K562 (cell line): Measurements from ENCODE around the gene HOXB8. TPM values are rescaled to one million over a fixed set of nuclear protein-coding genes. Genes with fewer than 3 reads are reported as not detected.

ENCODE experiments used
- ATAC-seq: fragments of 200-7000 bp; cut with Tn5 transposase; 3 replicates; pipeline ENCODE4 v1.9.1; 2020; ENCODE audit warnings: moderate library complexity
- BruUV-seq: library from RNA; stranded (reverse); fragments of 400-500 nt; replicated peaks from 2 replicates; lab custom pipeline; 2021; lab: Mats Ljungman, UMichigan
- CTCF ChIA-PET: fragments of 300-600 bp; formaldehyde crosslinking; extraction: SDS; loops from one replicate; lab custom pipeline; 2021; ENCODE audit warnings: low intra/inter-chr PET ratio; lab: Yijun Ruan, JAX
- POLR2A ChIA-PET: fragments of 300-600, 350-650 bp; sonication (Branson Sonifier 250); formaldehyde crosslinking; extraction: SDS; loops from one replicate; lab custom pipeline; 2021; ENCODE audit warnings: antibody characterized with exemption, inconsistent platforms; lab: Yijun Ruan, JAX
- DNase-seq, 4 experiments: peaks; one replicate each; pipeline versions ENCODE4 v3.0.0 to v3.0.0-alpha.2; 2011 to 2018; ENCODE audit warnings: low spot score in 3 of 4, mixed read lengths in 3 of 4; ENCODE audit errors: extremely low read depth in 1 of 4
- FAIRE-seq: peaks from 2 replicates; lab custom pipeline; 2011; peaks lifted over from hg19 to GRCh38; lab: Jason Lieb, UNC
- H2AFZ ChIP-seq: 2 replicates; pipeline ENCODE4 v1.6.0; 2011; ENCODE audit warnings: low read depth, low read length, control low read depth, inconsistent platforms
- H3K27ac ChIP-seq: fragments of 200-600 bp; 3 replicates; pipeline ENCODE4 v1.8.0; 2011; ENCODE audit warnings: low read depth, mild to moderate bottlenecking, control low read depth, inconsistent platforms, low read length, moderate library complexity, mixed read lengths; ENCODE audit errors: extremely low read depth
- H3K27me3 ChIP-seq, 2 experiments: fragments of 300-600 bp in 1 of 2; 2 replicates in 1 of 2; 3 replicates in 1 of 2; pipeline versions ENCODE4 v1.6.0 to v1.8.0; 2011; ENCODE audit warnings: inconsistent platforms in 2 of 2, low read length in 2 of 2, mild to moderate bottlenecking in 1 of 2, mixed read lengths in 1 of 2, moderate library complexity in 1 of 2; ENCODE audit not compliant: control insufficient read depth in 2 of 2, insufficient read depth in 2 of 2
- H3K36me3 ChIP-seq: fragments of 300-600 bp; 3 replicates; pipeline ENCODE4 v1.8.0; 2011; ENCODE audit warnings: mild to moderate bottlenecking, low read length, inconsistent platforms; ENCODE audit not compliant: control insufficient read depth, insufficient read depth
- H3K4me1 ChIP-seq, 2 experiments: fragments of 200-600 bp in 1 of 2; replicated peaks in 1 of 2; 2 replicates in 1 of 2; 3 replicates in 1 of 2; pipeline versions ENCODE4 v1.5.1 to v1.8.0; 2011; ENCODE audit warnings: inconsistent platforms in 2 of 2, low read length in 2 of 2, mild to moderate bottlenecking in 1 of 2, mixed read lengths in 1 of 2, moderate library complexity in 1 of 2; ENCODE audit not compliant: control insufficient read depth in 2 of 2, insufficient read depth in 2 of 2
- H3K4me2 ChIP-seq: 2 replicates; pipeline ENCODE4 v1.6.1; 2011; ENCODE audit warnings: low read length, control low read depth, inconsistent platforms, mixed read lengths; ENCODE audit not compliant: insufficient read depth
- H3K4me3 ChIP-seq: fragments of 200-600 bp; sonication (generic), shearing (Covaris generic); 2 replicates; pipeline ENCODE4 v1.5.1; 2016; ENCODE audit warnings: control low read depth, inconsistent platforms
- H3K79me2 ChIP-seq: fragments of 200-600 bp; 3 replicates; pipeline ENCODE4 v1.8.0; 2011; ENCODE audit warnings: low read length, inconsistent platforms; ENCODE audit not compliant: control insufficient read depth, insufficient read depth
- H3K9ac ChIP-seq, 2 experiments: 2 replicates each; pipeline versions ENCODE4 v1.6.0 to v1.6.1; 2011; ENCODE audit warnings: low read depth in 2 of 2, low read length in 2 of 2, control low read depth in 1 of 2, inconsistent platforms in 1 of 2, mild to moderate bottlenecking in 1 of 2, mixed read lengths in 1 of 2; ENCODE audit not compliant: insufficient read depth in 1 of 2
- H3K9me1 ChIP-seq: one replicate; pipeline ENCODE4 v1.6.0; 2011; ENCODE audit warnings: inconsistent platforms, mild to moderate bottlenecking, low read length, moderate library complexity; ENCODE audit not compliant: control insufficient read depth, insufficient read depth
- H3K9me3 ChIP-seq: replicated peaks from 2 replicates; pipeline ENCODE4 v1.5.1; 2011; ENCODE audit warnings: low read depth, low read length, inconsistent platforms; ENCODE audit not compliant: control insufficient read depth, insufficient read depth
- H4K20me1 ChIP-seq: replicated peaks from 2 replicates; pipeline ENCODE4 v1.6.1; 2011; ENCODE audit warnings: low read length, inconsistent platforms, mixed read lengths; ENCODE audit not compliant: control insufficient read depth, insufficient read depth
- ATF7 ChIP-seq: fragments of 450-650 bp; IDR thresholded peaks from 2 replicates; pipeline ENCODE4 v1.7.1; 2014; ENCODE audit warnings: mild to moderate bottlenecking, moderate library complexity
- CREM ChIP-seq: IDR thresholded peaks from 2 replicates; pipeline ENCODE4 v1.6.1; 2014; ENCODE audit warnings: antibody characterized with exemption, low read depth
- HMG20A ChIP-seq: fragments of 450-650 bp; formaldehyde crosslinking; conservative IDR thresholded peaks from 2 replicates; pipeline ENCODE4 v1.4.0; 2020; ENCODE audit warnings: mild to moderate bottlenecking, mixed read lengths
- HMGN3 ChIP-seq: IDR thresholded peaks from 2 replicates; pipeline ENCODE4 v1.6.1; 2011; ENCODE audit warnings: borderline replicate concordance, low read depth, mild to moderate bottlenecking, mixed read lengths, low read length; ENCODE audit not compliant: insufficient read length; ENCODE audit errors: extremely low read depth
- HNRNPUL1 ChIP-seq: fragments of 200-400 bp; formaldehyde crosslinking; IDR thresholded peaks from 2 replicates; pipeline ENCODE4 v1.6.1; 2017; ENCODE audit warnings: low read length
- MBD2 ChIP-seq: sonication (generic); IDR thresholded peaks from 2 replicates; pipeline ENCODE4 v1.6.1; 2016; ENCODE audit warnings: low read depth, borderline replicate concordance
- MCM2 ChIP-seq: fragments of 450-650 bp; IDR thresholded peaks from 2 replicates; pipeline ENCODE4 v1.6.1; 2017; ENCODE audit warnings: low read depth, mild to moderate bottlenecking
- NUFIP1 ChIP-seq: fragments of 450-650 bp; IDR thresholded peaks from 2 replicates; pipeline ENCODE4 v1.6.1; 2018; ENCODE audit not compliant: partially characterized antibody
- PML ChIP-seq: IDR thresholded peaks from 2 replicates; pipeline ENCODE4 v1.6.1; 2012; ENCODE audit warnings: low read length, inconsistent platforms
- SMARCB1 ChIP-seq: IDR thresholded peaks from 2 replicates; pipeline ENCODE4 v1.6.1; 2011; ENCODE audit warnings: improper control_type of control experiment, low read depth; ENCODE audit not compliant: insufficient read length
- SREBF1 ChIP-seq: fragments of 150-350 bp; IDR thresholded peaks from 2 replicates; pipeline ENCODE4 v1.6.1; 2014; ENCODE audit warnings: antibody characterized with exemption, low read depth, low read length, borderline replicate concordance
- TFE3 ChIP-seq: fragments of 450-650 bp; formaldehyde crosslinking; IDR thresholded peaks from 2 replicates; pipeline ENCODE4 v1.4.0; 2020; ENCODE audit warnings: mild to moderate bottlenecking, mixed read lengths
- TRIM24 ChIP-seq, 2 experiments: fragments of 450-650 bp; IDR thresholded peaks; 2 replicates each; pipeline ENCODE4 v1.6.1; 2016
- XRCC4 ChIP-seq: IDR thresholded peaks from one replicate; pipeline ENCODE4 v1.6.1; 2011; ENCODE audit not compliant: insufficient read depth, insufficient read length; ENCODE audit errors: extremely low read depth
- ZKSCAN1 ChIP-seq: fragments of 150-350 bp; IDR thresholded peaks from 2 replicates; pipeline ENCODE4 v1.6.1; 2016; ENCODE audit warnings: low read depth, low read length
- ZNF146 ChIP-seq: IDR thresholded peaks from one replicate; pipeline ENCODE4 v1.6.1; 2018; ENCODE audit warnings: missing compliant biosample characterization; ENCODE audit not compliant: unreplicated experiment
- ZNF766 ChIP-seq: fragments of 200-800 bp; sonication (Bioruptor generic); conservative IDR thresholded peaks from 2 replicates; pipeline ENCODE4 v1.6.1; 2016; ENCODE audit warnings: missing genetic modification characterization, missing compliant biosample characterization
- WGBS: fragments of 100-300 bp; shearing (Covaris generic); methylation state at CpG from one replicate; pipeline ENCODE4 v1.1.6; 2016; ENCODE audit warnings: low coverage, mixed read lengths; ENCODE audit not compliant: insufficient coverage; ENCODE audit errors: missing lambda C conversion rate; 5-methylcytosine and 5-hydroxymethylcytosine counted together
- in situ Hi-C: fragments of 300-500 bp; cut with MboI; formaldehyde crosslinking; loops from 4 replicates; pipeline ENCODE4 v1.15.0; 2018; ENCODE audit warnings: inconsistent platforms, mixed read lengths
- intact Hi-C: fragments of 100-400 bp; cut with micrococcal nuclease; formaldehyde crosslinking; loops from 2 replicates; pipeline ENCODE4 v1.14.2; 2022
- polyA plus RNA-seq, 8 experiments: library from polyadenylated mRNA; depleted of rRNA in 4 of 8; stranded (reverse) in 5 of 8; unstranded in 3 of 8; fragments of >200 nt; fragmentation: Nextera tagmentation in 2 of 8; fragmentation: Illumina TruSeq in 1 of 8; extraction: Ambion mirVana in 2 of 8; extraction: Trizol in 1 of 8; gene quantifications; 2 replicates each; pipeline versions ENCODE4 v1.2.1 to v1.2.3, GENCODE V29; 2011 to 2014; ENCODE audit warnings: inconsistent platforms in 1 of 8, missing spikeins in 1 of 8
- total RNA-seq, 7 experiments: library from RNA; depleted of rRNA in 6 of 7; stranded (reverse); fragments of >200 nt in 6 of 7; fragmentation: Illumina TruSeq in 2 of 7; extraction: Trizol in 2 of 7; gene quantifications; 2 replicates each; pipeline versions ENCODE4 v1.2.1 to v1.2.3, GENCODE V29; 2011 to 2021; ENCODE audit warnings: low replicate concordance in 1 of 7

The HOXB8 gene
- total and polyA plus RNA-seq, 9 of the 15 experiments (the other 6 are each of a cell fraction or from before 2014, with no cell fraction given), result 0.52 to 23.8 (median 3.6) TPM

DNA sequence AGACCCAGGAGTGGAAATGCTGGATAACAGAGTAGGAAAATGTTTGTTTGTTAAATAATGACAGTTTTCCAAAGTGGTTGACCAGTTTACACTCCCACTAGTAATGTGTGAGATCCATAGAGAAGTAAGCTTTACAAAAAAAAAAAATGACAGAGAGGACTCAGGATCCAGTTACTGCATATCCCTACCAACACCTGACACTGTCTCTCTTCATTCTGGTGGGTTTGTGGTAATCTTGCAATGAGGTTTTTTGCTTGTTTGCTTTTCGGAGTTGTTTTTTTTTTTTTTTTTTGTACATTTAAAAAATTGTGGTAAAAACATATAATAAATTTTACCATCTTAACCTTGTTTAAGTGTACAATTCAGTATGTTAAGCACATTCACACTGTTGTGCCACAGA is 34.6 kb upstream of the HOXB8 start:
- no peaks in the 10 kb centered on the region for H4K20me1 ChIP-seq
- DNase-seq (no peak), ATAC-seq (no peak), FAIRE-seq (no peak)
- intact Hi-C loops, result no loop called here
- H2AFZ ChIP-seq, result no peak overlapping the region
- no peak overlapping the region for H3K4me2 ChIP-seq
- ChIA-PET POLR2A (interaction anchor here (0.6 to 2.1 kb wide), 2 partner anchors 10 to 23 kb away, joined by 3 to 6 read pairs; partner anchors contain the start of gene HOXB9), CTCF (no interaction called here)
- H3K36me3 ChIP-seq, result no peaks in the 10 kb centered on the region
- no peak overlapping the region for H3K9ac ChIP-seq
- H3K27ac ChIP-seq, result no peak overlapping the region
- no peaks in the 10 kb centered on the region for H3K27me3 ChIP-seq
- no peaks in the 10 kb centered on the region for H3K9me1 ChIP-seq
- H3K4me3 ChIP-seq, result no peak overlapping the region
- H3K79me2 ChIP-seq, result peaks cover 19% of the 10 kb centered on the region
- H3K9me3 ChIP-seq, result no peaks in the 10 kb centered on the region
- no CpG with 5 or more reads among the region's 1 CpG for WGBS
- TF ChIP-seq CREM (no peak), HMG20A (CRISPR knock-in tag) (no peak), ZNF766 (no peak), ATF7 (no peak), HMGN3 (no peak), ZKSCAN1 (no peak), SMARCB1 (no peak), ZNF146 (CRISPR knock-in tag) (no peak), SREBF1 (no peak), NUFIP1 (no peak), MBD2 (no peak), HNRNPUL1 (no peak), MCM2 (no peak), TFE3 (CRISPR knock-in tag) (no peak), XRCC4 (no peak), PML (no peak), TRIM24 (IDR thresholded peaks at IDR 0.05) (no peak)
- BruUV-seq, result no TSS peak
- H3K4me1 ChIP-seq, result peaks cover 9 to 18% of the 10 kb centered on the region in 2 experiments; a peak in 4 of 5 replicates
- in situ Hi-C loops, result no loop called here
